ENCODE results near the gene PODN.

DNA sequence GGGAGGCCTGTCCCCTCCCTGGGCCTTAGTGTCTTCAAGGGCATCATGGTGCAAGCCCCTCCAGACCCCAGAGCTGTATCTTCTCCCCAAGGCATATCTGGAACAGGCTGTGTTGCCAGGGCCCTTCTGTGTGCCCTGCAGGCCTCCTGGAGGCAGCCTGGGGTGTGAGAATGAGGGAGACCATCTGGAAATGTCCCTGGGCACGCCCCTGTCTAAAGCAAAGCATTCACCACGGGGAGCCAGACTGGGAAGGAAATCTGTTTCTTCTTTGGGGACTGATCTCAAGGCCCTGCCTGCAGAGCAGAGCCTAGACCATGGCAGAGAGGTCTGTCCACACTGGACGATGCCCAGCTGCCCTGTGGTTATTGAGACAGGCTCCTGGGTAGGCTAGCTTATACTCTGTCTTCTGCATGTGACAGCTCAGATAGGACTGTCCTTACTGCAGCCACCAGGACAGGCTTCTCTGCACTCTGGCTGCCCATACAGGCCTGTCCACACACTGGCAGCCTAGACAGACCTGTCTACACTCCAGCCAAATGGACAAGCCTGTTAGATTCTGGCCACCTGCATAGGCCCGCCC lies 24.6 kb downstream of the PODN start:
- TF ChIP-seq EP300 (IDR thresholded peaks at IDR 0.05) (no peak), POLR2A (IDR thresholded peaks at IDR 0.05) (no peak), POLR2AphosphoS5 (IDR thresholded peaks at IDR 0.05) (no peak)
- TF ChIP-seq, protein P1, sequence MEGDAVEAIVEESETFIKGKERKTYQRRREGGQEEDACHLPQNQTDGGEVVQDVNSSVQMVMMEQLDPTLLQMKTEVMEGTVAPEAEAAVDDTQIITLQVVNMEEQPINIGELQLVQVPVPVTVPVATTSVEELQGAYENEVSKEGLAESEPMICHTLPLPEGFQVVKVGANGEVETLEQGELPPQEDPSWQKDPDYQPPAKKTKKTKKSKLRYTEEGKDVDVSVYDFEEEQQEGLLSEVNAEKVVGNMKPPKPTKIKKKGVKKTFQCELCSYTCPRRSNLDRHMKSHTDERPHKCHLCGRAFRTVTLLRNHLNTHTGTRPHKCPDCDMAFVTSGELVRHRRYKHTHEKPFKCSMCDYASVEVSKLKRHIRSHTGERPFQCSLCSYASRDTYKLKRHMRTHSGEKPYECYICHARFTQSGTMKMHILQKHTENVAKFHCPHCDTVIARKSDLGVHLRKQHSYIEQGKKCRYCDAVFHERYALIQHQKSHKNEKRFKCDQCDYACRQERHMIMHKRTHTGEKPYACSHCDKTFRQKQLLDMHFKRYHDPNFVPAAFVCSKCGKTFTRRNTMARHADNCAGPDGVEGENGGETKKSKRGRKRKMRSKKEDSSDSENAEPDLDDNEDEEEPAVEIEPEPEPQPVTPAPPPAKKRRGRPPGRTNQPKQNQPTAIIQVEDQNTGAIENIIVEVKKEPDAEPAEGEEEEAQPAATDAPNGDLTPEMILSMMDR (IDR thresholded peaks at IDR 0.05), result no peak

Measured in stomach (tissue), 4 donors.